HEK293 (cell line): ENCODE data around the gene PALMD.

Experiments
- CTCF ChIA-PET: fragments of 350-600 bp; formaldehyde crosslinking; extraction: SDS; loops from one replicate; lab custom pipeline; 2021; ENCODE audit warnings: antibody characterized with exemption; lab: Yijun Ruan, JAX
- POLR2A ChIA-PET: fragments of 300-600 bp; formaldehyde crosslinking; extraction: SDS; loops from one replicate; lab custom pipeline; 2020; ENCODE audit warnings: antibody characterized with exemption, inconsistent platforms; lab: Yijun Ruan, JAX
- H3K27ac ChIP-seq: fragments of 200-500 bp; sonication (Bioruptor generic); 2 replicates; pipeline ENCODE4 v1.5.1; 2014; ENCODE audit warnings: low read depth, low read length, control low read depth, inconsistent platforms; ENCODE audit errors: extremely low read depth
- H3K36me3 ChIP-seq, 2 experiments: fragments of 200-500 bp in 1 of 2; sonication (Bioruptor generic) in 1 of 2; 1 replicate in 1 of 2; 2 replicates in 1 of 2; pipeline ENCODE4 v1.5.1; 2014 to 2017; ENCODE audit warnings: inconsistent platforms in 2 of 2, low read length in 2 of 2; ENCODE audit not compliant: control insufficient read depth in 2 of 2, insufficient read depth in 1 of 2
- H3K4me1 ChIP-seq: fragments of 200-500 bp; sonication (Bioruptor generic); 2 replicates; pipeline ENCODE4 v1.5.1; 2014; ENCODE audit warnings: mild to moderate bottlenecking, low read length, inconsistent platforms; ENCODE audit not compliant: control insufficient read depth, insufficient read depth
- H3K4me3 ChIP-seq: 2 replicates; pipeline ENCODE4 v1.5.1; 2011; ENCODE audit warnings: low read depth, mild to moderate bottlenecking, control low read depth, low read length, moderate library complexity
- H3K9me3 ChIP-seq: fragments of 200-500 bp; sonication (Bioruptor generic); 2 replicates; pipeline ENCODE4 v1.5.1; 2014; ENCODE audit warnings: low read depth, low read length, inconsistent platforms; ENCODE audit not compliant: control insufficient read depth, insufficient read depth
- BCL11A ChIP-seq: fragments of 450-650 bp; formaldehyde crosslinking; IDR thresholded peaks from 2 replicates; pipeline ENCODE4 v1.5.1; 2016; ENCODE audit warnings: low read depth, missing biosample characterization, missing genetic modification characterization
- EGR2 ChIP-seq: fragments of 450-650 bp; formaldehyde crosslinking; IDR thresholded peaks from 2 replicates; pipeline ENCODE4 v1.5.1; 2016; ENCODE audit warnings: low read depth, missing biosample characterization, missing genetic modification characterization
- HOXD13 ChIP-seq: sonication (generic); formaldehyde crosslinking; IDR thresholded peaks from 2 replicates; pipeline ENCODE4 v1.8.0; 2022; ENCODE audit warnings: missing genetic modification reagents, borderline replicate concordance
- IKZF3 ChIP-seq: fragments of 450-650 bp; IDR thresholded peaks from 2 replicates; pipeline ENCODE4 v1.5.0; 2018; ENCODE audit warnings: missing biosample characterization, mild to moderate bottlenecking, missing genetic modification characterization, moderate library complexity
- KLF16 ChIP-seq: fragments of 450-650 bp; formaldehyde crosslinking; IDR thresholded peaks from 2 replicates; pipeline ENCODE4 v1.5.1; 2017; ENCODE audit warnings: missing biosample characterization, missing genetic modification characterization
- MYNN ChIP-seq: fragments of 450-650 bp; formaldehyde crosslinking; IDR thresholded peaks from 2 replicates; pipeline ENCODE4 v1.5.1; 2016; ENCODE audit warnings: missing biosample characterization, missing genetic modification characterization, borderline replicate concordance
- REPIN1 ChIP-seq: fragments of 450-650 bp; formaldehyde crosslinking; IDR thresholded peaks from 2 replicates; pipeline ENCODE4 v1.5.1; 2017; ENCODE audit warnings: missing biosample characterization, missing genetic modification characterization, low read depth
- WT1 ChIP-seq: fragments of 450-650 bp; formaldehyde crosslinking; IDR thresholded peaks from 2 replicates; pipeline ENCODE4 v1.5.1; 2016; ENCODE audit warnings: missing biosample characterization, missing genetic modification characterization
- ZBTB48 ChIP-seq: fragments of 450-650 bp; formaldehyde crosslinking; IDR thresholded peaks from 2 replicates; pipeline ENCODE4 v1.5.1; 2016; ENCODE audit warnings: missing biosample characterization, missing genetic modification characterization
- ZBTB8A ChIP-seq: fragments of 450-650 bp; formaldehyde crosslinking; IDR thresholded peaks from 2 replicates; pipeline ENCODE4 v1.5.1; 2016; ENCODE audit warnings: missing biosample characterization, missing genetic modification characterization
- ZFP37 ChIP-seq: fragments of 450-650 bp; formaldehyde crosslinking; IDR thresholded peaks from 2 replicates; pipeline ENCODE4 v1.5.1; 2016; ENCODE audit warnings: missing biosample characterization, missing genetic modification characterization
- ZNF16 ChIP-seq: fragments of 450-650 bp; formaldehyde crosslinking; IDR thresholded peaks from 2 replicates; pipeline ENCODE4 v1.5.1; 2016; ENCODE audit warnings: low read depth, missing biosample characterization, missing genetic modification characterization
- ZNF202 ChIP-seq: fragments of 450-650 bp; formaldehyde crosslinking; IDR thresholded peaks from 2 replicates; pipeline ENCODE4 v1.5.1; 2016; ENCODE audit warnings: missing biosample characterization, missing genetic modification characterization, borderline replicate concordance
- ZNF266 ChIP-seq: fragments of 450-650 bp; formaldehyde crosslinking; IDR thresholded peaks from 2 replicates; pipeline ENCODE4 v1.5.1; 2016; ENCODE audit warnings: missing biosample characterization, missing genetic modification characterization, low read depth
- ZNF292 ChIP-seq: fragments of 450-650 bp; formaldehyde crosslinking; IDR thresholded peaks from 2 replicates; pipeline ENCODE4 v1.5.1; 2016; ENCODE audit warnings: low read depth, missing biosample characterization, missing genetic modification characterization, borderline replicate concordance
- ZNF404 ChIP-seq: fragments of 450-650 bp; formaldehyde crosslinking; IDR thresholded peaks from 2 replicates; pipeline ENCODE4 v1.5.1; 2017; ENCODE audit warnings: missing biosample characterization, missing genetic modification characterization
- ZNF423 ChIP-seq: fragments of 450-650 bp; formaldehyde crosslinking; IDR thresholded peaks from 2 replicates; pipeline ENCODE4 v1.5.1; 2016; ENCODE audit warnings: missing biosample characterization, missing genetic modification characterization
- ZNF501 ChIP-seq: fragments of 450-650 bp; formaldehyde crosslinking; IDR thresholded peaks from 2 replicates; pipeline ENCODE4 v1.5.1; 2016; ENCODE audit warnings: missing biosample characterization, missing genetic modification characterization
- ZNF560 ChIP-seq: fragments of 450-650 bp; formaldehyde crosslinking; IDR thresholded peaks from 2 replicates; pipeline ENCODE4 v1.5.1; 2017; ENCODE audit warnings: missing biosample characterization, missing genetic modification characterization, borderline replicate concordance
- ZNF561 ChIP-seq: fragments of 450-650 bp; IDR thresholded peaks from 2 replicates; pipeline ENCODE4 v1.5.1; 2018; ENCODE audit warnings: missing biosample characterization, missing genetic modification characterization, borderline replicate concordance
- ZNF596 ChIP-seq: fragments of 450-650 bp; IDR thresholded peaks from 2 replicates; pipeline ENCODE4 v1.5.0; 2018; ENCODE audit warnings: missing biosample characterization, mild to moderate bottlenecking, missing genetic modification characterization, moderate library complexity
- ZNF76 ChIP-seq: fragments of 450-650 bp; formaldehyde crosslinking; IDR thresholded peaks from 2 replicates; pipeline ENCODE4; 2016; ENCODE audit warnings: low read depth, missing biosample characterization, missing genetic modification characterization, borderline replicate concordance
- ZNF785 ChIP-seq: fragments of 450-650 bp; formaldehyde crosslinking; IDR thresholded peaks from 2 replicates; pipeline ENCODE4 v1.5.1; 2016; ENCODE audit warnings: missing biosample characterization, missing genetic modification characterization
- TF ChIP-seq, protein P1 (sequence below): fragments of 450-650 bp; formaldehyde crosslinking; IDR thresholded peaks from 2 replicates; pipeline ENCODE4 v1.5.1; 2016; ENCODE audit warnings: missing biosample characterization, missing genetic modification characterization
- TF ChIP-seq, protein P2 (sequence below): fragments of 450-650 bp; formaldehyde crosslinking; IDR thresholded peaks from 2 replicates; pipeline ENCODE4 v1.5.1; 2016; ENCODE audit warnings: missing biosample characterization, missing genetic modification characterization
- TF ChIP-seq, protein P3 (sequence below): fragments of 450-650 bp; formaldehyde crosslinking; optimal IDR thresholded peaks from 2 replicates; pipeline ENCODE3; 2016; ENCODE audit warnings: missing biosample characterization, mild to moderate bottlenecking, missing genetic modification characterization
- TF ChIP-seq, protein P4 (sequence below): fragments of 450-650 bp; IDR thresholded peaks from 2 replicates; pipeline ENCODE4 v1.5.1; 2018; ENCODE audit warnings: missing biosample characterization, missing genetic modification characterization

Gene PALMD

DNA sequence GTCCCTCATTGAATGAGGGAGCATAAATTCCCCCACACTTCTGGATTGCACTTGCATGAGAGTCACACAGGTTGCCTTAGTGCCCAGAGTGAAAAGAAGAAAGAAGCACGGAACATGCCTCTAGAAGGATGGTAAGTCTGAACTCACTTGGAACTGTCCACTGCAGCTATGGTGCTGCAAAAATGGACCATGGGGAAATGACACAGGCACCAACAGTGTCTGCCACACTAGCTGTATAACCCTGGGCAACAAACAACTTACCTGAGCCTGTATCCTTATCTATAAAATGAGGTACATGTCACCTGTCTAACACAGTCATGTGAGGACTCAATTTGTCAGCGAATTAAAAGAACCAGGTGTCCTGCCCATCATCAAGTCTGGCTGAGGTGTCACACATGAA is 50.7 kb downstream of the PALMD start:
- TF ChIP-seq, protein P1, sequence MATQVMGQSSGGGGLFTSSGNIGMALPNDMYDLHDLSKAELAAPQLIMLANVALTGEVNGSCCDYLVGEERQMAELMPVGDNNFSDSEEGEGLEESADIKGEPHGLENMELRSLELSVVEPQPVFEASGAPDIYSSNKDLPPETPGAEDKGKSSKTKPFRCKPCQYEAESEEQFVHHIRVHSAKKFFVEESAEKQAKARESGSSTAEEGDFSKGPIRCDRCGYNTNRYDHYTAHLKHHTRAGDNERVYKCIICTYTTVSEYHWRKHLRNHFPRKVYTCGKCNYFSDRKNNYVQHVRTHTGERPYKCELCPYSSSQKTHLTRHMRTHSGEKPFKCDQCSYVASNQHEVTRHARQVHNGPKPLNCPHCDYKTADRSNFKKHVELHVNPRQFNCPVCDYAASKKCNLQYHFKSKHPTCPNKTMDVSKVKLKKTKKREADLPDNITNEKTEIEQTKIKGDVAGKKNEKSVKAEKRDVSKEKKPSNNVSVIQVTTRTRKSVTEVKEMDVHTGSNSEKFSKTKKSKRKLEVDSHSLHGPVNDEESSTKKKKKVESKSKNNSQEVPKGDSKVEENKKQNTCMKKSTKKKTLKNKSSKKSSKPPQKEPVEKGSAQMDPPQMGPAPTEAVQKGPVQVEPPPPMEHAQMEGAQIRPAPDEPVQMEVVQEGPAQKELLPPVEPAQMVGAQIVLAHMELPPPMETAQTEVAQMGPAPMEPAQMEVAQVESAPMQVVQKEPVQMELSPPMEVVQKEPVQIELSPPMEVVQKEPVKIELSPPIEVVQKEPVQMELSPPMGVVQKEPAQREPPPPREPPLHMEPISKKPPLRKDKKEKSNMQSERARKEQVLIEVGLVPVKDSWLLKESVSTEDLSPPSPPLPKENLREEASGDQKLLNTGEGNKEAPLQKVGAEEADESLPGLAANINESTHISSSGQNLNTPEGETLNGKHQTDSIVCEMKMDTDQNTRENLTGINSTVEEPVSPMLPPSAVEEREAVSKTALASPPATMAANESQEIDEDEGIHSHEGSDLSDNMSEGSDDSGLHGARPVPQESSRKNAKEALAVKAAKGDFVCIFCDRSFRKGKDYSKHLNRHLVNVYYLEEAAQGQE (tag by site-specific recombination), result peak; percentile 70; the same call in 1 of the 2 replicates
- TF ChIP-seq, protein P2, sequence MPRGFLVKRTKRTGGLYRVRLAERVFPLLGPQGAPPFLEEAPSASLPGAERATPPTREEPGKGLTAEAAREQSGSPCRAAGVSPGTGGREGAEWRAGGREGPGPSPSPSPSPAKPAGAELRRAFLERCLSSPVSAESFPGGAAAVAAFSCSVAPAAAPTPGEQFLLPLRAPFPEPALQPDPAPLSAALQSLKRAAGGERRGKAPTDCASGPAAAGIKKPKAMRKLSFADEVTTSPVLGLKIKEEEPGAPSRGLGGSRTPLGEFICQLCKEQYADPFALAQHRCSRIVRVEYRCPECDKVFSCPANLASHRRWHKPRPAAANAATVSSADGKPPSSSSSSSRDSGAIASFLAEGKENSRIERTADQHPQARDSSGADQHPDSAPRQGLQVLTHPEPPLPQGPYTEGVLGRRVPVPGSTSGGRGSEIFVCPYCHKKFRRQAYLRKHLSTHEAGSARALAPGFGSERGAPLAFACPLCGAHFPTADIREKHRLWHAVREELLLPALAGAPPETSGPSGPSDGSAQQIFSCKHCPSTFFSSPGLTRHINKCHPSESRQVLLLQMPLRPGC (tag by site-specific recombination), result no peak
- no peak overlapping the region for H3K27ac ChIP-seq
- ChIA-PET CTCF (interaction anchor here (0.6 to 2.2 kb wide), 2 partner anchors 11 to 1189 kb away, joined by 3 to 14 read pairs; no protein-coding TSS in a partner anchor), POLR2A (no interaction called here)
- no peaks in the 10 kb centered on the region for H3K4me1 ChIP-seq
- no peaks in the 10 kb centered on the region for H3K36me3 ChIP-seq
- H3K9me3 ChIP-seq, result no peaks in the 10 kb centered on the region
- H3K4me3 ChIP-seq, result no peak overlapping the region

DNA sequence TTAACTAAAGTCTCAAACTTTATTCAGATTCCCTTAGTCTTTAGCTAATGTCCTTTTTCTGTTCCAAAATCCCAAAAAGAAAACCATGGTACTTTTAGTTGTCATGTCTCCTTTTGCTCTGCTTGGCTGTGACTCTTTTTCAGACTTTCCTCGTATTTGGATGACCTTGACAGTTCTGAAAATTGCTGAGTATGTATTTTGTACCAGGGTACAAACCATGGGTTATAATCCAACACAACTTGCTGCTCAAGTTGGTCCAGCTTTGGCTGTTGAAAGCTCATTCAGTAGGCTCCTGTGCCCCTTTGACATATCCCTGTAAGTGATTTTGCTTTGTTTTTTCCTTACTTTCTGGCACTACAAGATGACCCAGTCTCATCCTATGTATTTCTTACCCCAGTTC is 51.7 kb downstream of the PALMD start:
- CTCF ChIA-PET, result no interaction called here
- Histone ChIP-seq H3K4me3 (no peak overlapping the region), H3K9me3 (no peaks in the 10 kb centered on the region), H3K4me1 (no peaks in the 10 kb centered on the region), H3K36me3 (no peaks in the 10 kb centered on the region), H3K27ac (no peak overlapping the region)
- no peak for TF ChIP-seq HOXD13
- TF ChIP-seq ZBTB8A (tag by site-specific recombination), result no peak
- TF ChIP-seq ZNF292 (tag by site-specific recombination), result no peak
- TF ChIP-seq, protein P3, sequence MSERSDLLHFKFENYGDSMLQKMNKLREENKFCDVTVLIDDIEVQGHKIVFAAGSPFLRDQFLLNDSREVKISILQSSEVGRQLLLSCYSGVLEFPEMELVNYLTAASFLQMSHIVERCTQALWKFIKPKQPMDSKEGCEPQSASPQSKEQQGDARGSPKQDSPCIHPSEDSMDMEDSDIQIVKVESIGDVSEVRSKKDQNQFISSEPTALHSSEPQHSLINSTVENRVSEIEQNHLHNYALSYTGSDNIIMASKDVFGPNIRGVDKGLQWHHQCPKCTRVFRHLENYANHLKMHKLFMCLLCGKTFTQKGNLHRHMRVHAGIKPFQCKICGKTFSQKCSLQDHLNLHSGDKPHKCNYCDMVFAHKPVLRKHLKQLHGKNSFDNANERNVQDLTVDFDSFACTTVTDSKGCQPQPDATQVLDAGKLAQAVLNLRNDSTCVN, result no peak
- TF ChIP-seq ZBTB48, result no peak
- no peak for TF ChIP-seq WT1 (tag by site-specific recombination)
- TF ChIP-seq BCL11A, result no peak
- TF ChIP-seq, protein P4, sequence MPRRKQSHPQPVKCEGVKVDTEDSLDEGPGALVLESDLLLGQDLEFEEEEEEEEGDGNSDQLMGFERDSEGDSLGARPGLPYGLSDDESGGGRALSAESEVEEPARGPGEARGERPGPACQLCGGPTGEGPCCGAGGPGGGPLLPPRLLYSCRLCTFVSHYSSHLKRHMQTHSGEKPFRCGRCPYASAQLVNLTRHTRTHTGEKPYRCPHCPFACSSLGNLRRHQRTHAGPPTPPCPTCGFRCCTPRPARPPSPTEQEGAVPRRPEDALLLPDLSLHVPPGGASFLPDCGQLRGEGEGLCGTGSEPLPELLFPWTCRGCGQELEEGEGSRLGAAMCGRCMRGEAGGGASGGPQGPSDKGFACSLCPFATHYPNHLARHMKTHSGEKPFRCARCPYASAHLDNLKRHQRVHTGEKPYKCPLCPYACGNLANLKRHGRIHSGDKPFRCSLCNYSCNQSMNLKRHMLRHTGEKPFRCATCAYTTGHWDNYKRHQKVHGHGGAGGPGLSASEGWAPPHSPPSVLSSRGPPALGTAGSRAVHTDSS (tag by site-specific recombination), result no peak
- no peak for TF ChIP-seq ZNF404 (tag by site-specific recombination)
- no peak for TF ChIP-seq ZFP37 (tag by site-specific recombination)
- no peak for TF ChIP-seq ZNF596 (tag by site-specific recombination)
- no peak for TF ChIP-seq EGR2
- POLR2A ChIA-PET, result no interaction called here

DNA sequence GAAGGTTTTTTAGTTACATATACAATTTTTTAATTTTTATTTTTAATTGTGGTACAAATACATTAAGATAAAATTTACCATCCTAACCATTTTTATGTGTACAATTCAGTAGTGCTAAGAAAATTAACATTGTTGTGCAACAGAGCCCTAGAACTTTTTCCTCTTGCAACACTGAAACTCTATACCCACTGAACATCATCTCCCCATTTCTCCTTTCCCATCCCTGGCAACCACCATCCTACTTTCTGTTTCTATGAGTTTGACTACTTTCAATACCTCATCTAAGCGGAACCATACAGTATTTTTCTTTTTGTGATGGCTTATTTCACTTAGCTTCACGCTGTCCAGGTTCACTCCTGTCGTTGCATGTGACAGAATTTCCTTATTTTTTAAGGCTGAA is 54.1 kb downstream of the PALMD start:
- H3K36me3 ChIP-seq, result no peaks in the 10 kb centered on the region
- no peak overlapping the region for H3K4me3 ChIP-seq
- H3K4me1 ChIP-seq, result no peaks in the 10 kb centered on the region
- no peaks in the 10 kb centered on the region for H3K9me3 ChIP-seq
- ChIA-PET POLR2A (no interaction called here), CTCF (no interaction called here)
- H3K27ac ChIP-seq, result no peak overlapping the region
- TF ChIP-seq ZNF785 (tag by site-specific recombination) (no peak), ZNF561 (tag by site-specific recombination) (no peak), IKZF3 (tag by site-specific recombination) (no peak), REPIN1 (tag by site-specific recombination) (no peak), ZNF560 (tag by site-specific recombination) (no peak), ZNF266 (tag by site-specific recombination) (no peak), KLF16 (tag by site-specific recombination) (no peak), ZNF76 (no peak), ZNF423 (tag by site-specific recombination) (no peak), ZNF16 (no peak), ZNF501 (tag by site-specific recombination) (no peak), MYNN (no peak), ZNF202 (tag by site-specific recombination) (no peak)
